SJSA1 (cell line): ENCODE measurements around the gene SH3GLB2. TPM values are rescaled to one million over a fixed set of nuclear protein-coding genes. Genes with fewer than 3 reads are reported as not detected.
A peak's percentile ranks its signal among the peaks of the same experiment; 100 is the strongest.
"Not testable (repeated sequence)": the region's sequence is repeated elsewhere in the genome, so short reads cannot be mapped to it uniquely, and the experiment has no call there.

Source experiments
- DNase-seq, 2 experiments: peaks; one replicate each; pipeline ENCODE4 v3.0.0-alpha.2; 2015 to 2020; ENCODE audit warnings: low spot score in 2 of 2, low read depth in 1 of 2
- H3K27ac ChIP-seq: fragments of 250-450 bp; sonication (Bioruptor Pico); 2 replicates; pipeline ENCODE4 v1.5.1; 2020; ENCODE audit warnings: mild to moderate bottlenecking, moderate library complexity
- H3K27me3 ChIP-seq: fragments of 250-450 bp; sonication (Bioruptor Pico); replicated peaks from 2 replicates; pipeline ENCODE4 v1.5.1; 2020; ENCODE audit warnings: mild to moderate bottlenecking, moderate library complexity
- H3K36me3 ChIP-seq: fragments of 250-450 bp; sonication (Bioruptor Pico); 2 replicates; pipeline ENCODE4 v1.5.1; 2020; ENCODE audit warnings: mild to moderate bottlenecking
- H3K4me1 ChIP-seq: fragments of 250-450 bp; sonication (Bioruptor Pico); replicated peaks from 2 replicates; pipeline ENCODE4 v1.6.1; 2021; ENCODE audit warnings: mild to moderate bottlenecking
- H3K4me3 ChIP-seq: fragments of 250-450 bp; sonication (Bioruptor Pico); 2 replicates; pipeline ENCODE4 v1.5.1; 2020; ENCODE audit warnings: mild to moderate bottlenecking
- H3K9me3 ChIP-seq: fragments of 250-450 bp; sonication (Bioruptor Pico); replicated peaks from 2 replicates; pipeline ENCODE4 v1.5.1; 2020; ENCODE audit warnings: mild to moderate bottlenecking
- total RNA-seq: library from RNA; depleted of rRNA; stranded (reverse); fragments of >200 nt; shearing (Covaris generic); gene quantifications from 2 replicates; pipeline ENCODE4 v1.2.3, GENCODE V29; 2014

The SH3GLB2 gene
- total RNA-seq, 1 experiment from 2014 or later: 39.9 TPM

- peak in 1 of 2 experiments; percentile 7 for DNase-seq
- Histone ChIP-seq H3K27ac (no peak overlapping the region), H3K9me3 (no peaks in the 10 kb centered on the region), H3K4me3 (peak overlapping the region; percentile 83), H3K36me3 (peaks cover 18% of the 10 kb centered on the region), H3K27me3 (no peaks in the 10 kb centered on the region), H3K4me1 (peaks cover 10% of the 10 kb centered on the region)
Observed at GRCh38 chr9:129036923-129037766, 9.0 kb upstream of the SH3GLB2 start.

- Histone ChIP-seq H3K36me3 (peaks cover 11% of the 10 kb centered on the region), H3K4me1 (peaks cover 10% of the 10 kb centered on the region), H3K4me3 (peak within 1 kb of the TSS; percentile 83), H3K9me3 (no peaks in the 10 kb centered on the region), H3K27me3 (no peaks in the 10 kb centered on the region), H3K27ac (no peak within 1 kb of the TSS)
- DNase-seq: peak; percentile 96 to 98
Observed at GRCh38 chr9:129036241-129036922, 8.3 kb upstream of the SH3GLB2 start, which contains the start of gene MIGA2. MIGA2 (plus strand) TSS chr9:129036626; CDS start chr9:129040595, 3,969 bp downstream.

- not testable (repeated sequence) for H3K36me3 ChIP-seq, H3K4me1 ChIP-seq, H3K27ac ChIP-seq, H3K27me3 ChIP-seq, H3K9me3 ChIP-seq, DNase-seq
- H3K4me3 ChIP-seq: peak overlapping the region; percentile 83
Observed at GRCh38 chr9:129035838-129036237, 7.7 kb upstream of the SH3GLB2 start.

GRCh38 chr9:129033216-129033615 is 5.1 kb upstream of the SH3GLB2 start:
- Histone ChIP-seq H3K36me3 (no peaks in the 10 kb centered on the region; the same call in 1 of the 2 replicates), H3K4me1 (peaks cover 10% of the 10 kb centered on the region)

GRCh38 chr9:129032541-129033159 is 4.5 kb upstream of the SH3GLB2 start:
- DNase-seq: no peak
- H3K36me3 ChIP-seq: no peaks in the 10 kb centered on the region; the same call in 1 of the 2 replicates
- H3K27me3 ChIP-seq: no peaks in the 10 kb centered on the region
- no peaks in the 10 kb centered on the region for H3K9me3 ChIP-seq
- no peak overlapping the region for H3K27ac ChIP-seq
- H3K4me3 ChIP-seq: no peak overlapping the region
- peaks cover 13% of the 10 kb centered on the region for H3K4me1 ChIP-seq

More at GRCh38 chr9:129033216-129033615, 5.1 kb upstream of the SH3GLB2 start:
- H3K27me3 ChIP-seq: no peaks in the 10 kb centered on the region
- H3K4me3 ChIP-seq: no peak overlapping the region
- DNase-seq: no peak
- H3K27ac ChIP-seq: no peak overlapping the region
- no peaks in the 10 kb centered on the region for H3K9me3 ChIP-seq

GRCh38 chr9:129031514-129031913 is 3.4 kb upstream of the SH3GLB2 start:
- H3K27ac ChIP-seq: no peak overlapping the region
- DNase-seq: no peak
- no peaks in the 10 kb centered on the region; the same call in 1 of the 2 replicates for H3K36me3 ChIP-seq
- no peaks in the 10 kb centered on the region for H3K9me3 ChIP-seq
- no peaks in the 10 kb centered on the region for H3K27me3 ChIP-seq
- H3K4me3 ChIP-seq: no peak overlapping the region
- H3K4me1 ChIP-seq: peaks cover 12% of the 10 kb centered on the region

- Histone ChIP-seq H3K9me3 (no peaks in the 10 kb centered on the region), H3K4me1 (peaks cover 9% of the 10 kb centered on the region), H3K36me3 (no peaks in the 10 kb centered on the region), H3K4me3 (no peak overlapping the region), H3K27me3 (no peaks in the 10 kb centered on the region), H3K27ac (no peak overlapping the region)
- no peak for DNase-seq
Observed at GRCh38 chr9:129030191-129030590, 2.1 kb upstream of the SH3GLB2 start.

GRCh38 chr9:129027685-129028191 is 393 bp downstream of the SH3GLB2 start:
- Histone ChIP-seq H3K4me1 (peaks cover 14% of the 10 kb centered on the region), H3K27ac (peak overlapping the region; percentile 8; the same call in 1 of the 2 replicates), H3K27me3 (no peaks in the 10 kb centered on the region), H3K9me3 (no peaks in the 10 kb centered on the region), H3K4me3 (peak overlapping the region; percentile 91), H3K36me3 (no peaks in the 10 kb centered on the region)
- peak in 1 of 2 experiments; percentile 48 for DNase-seq

- no peaks in the 10 kb centered on the region for H3K36me3 ChIP-seq
- peak overlapping the region; percentile 91 for H3K4me3 ChIP-seq
- H3K27ac ChIP-seq: no peak overlapping the region
- no peaks in the 10 kb centered on the region for H3K27me3 ChIP-seq
- no peak for DNase-seq
- H3K4me1 ChIP-seq: peaks cover 14% of the 10 kb centered on the region
- no peaks in the 10 kb centered on the region for H3K9me3 ChIP-seq
Observed at GRCh38 chr9:129027224-129027684, 877 bp downstream of the SH3GLB2 start.

GRCh38 chr9:129026442-129027223 is 1.5 kb downstream of the SH3GLB2 start:
- Histone ChIP-seq H3K36me3 (no peaks in the 10 kb centered on the region), H3K27me3 (no peaks in the 10 kb centered on the region), H3K9me3 (no peaks in the 10 kb centered on the region), H3K27ac (no peak overlapping the region), H3K4me3 (no peak overlapping the region), H3K4me1 (peaks cover 14% of the 10 kb centered on the region)
- no peak for DNase-seq

- H3K36me3 ChIP-seq: peaks cover 2% of the 10 kb centered on the region; the same call in 1 of the 2 replicates
- no peaks in the 10 kb centered on the region for H3K9me3 ChIP-seq
- H3K4me3 ChIP-seq: no peak overlapping the region
- DNase-seq: no peak
- H3K4me1 ChIP-seq: peaks cover 14% of the 10 kb centered on the region
- no peaks in the 10 kb centered on the region for H3K27me3 ChIP-seq
- H3K27ac ChIP-seq: no peak overlapping the region
Observed at GRCh38 chr9:129023908-129024233, 4.3 kb downstream of the SH3GLB2 start.

GRCh38 chr9:129023036-129023907 is 4.9 kb downstream of the SH3GLB2 start:
- Histone ChIP-seq H3K36me3 (peaks cover 2% of the 10 kb centered on the region; the same call in 1 of the 2 replicates), H3K27me3 (no peaks in the 10 kb centered on the region), H3K4me1 (peaks cover 14% of the 10 kb centered on the region), H3K9me3 (no peaks in the 10 kb centered on the region), H3K4me3 (no peak overlapping the region), H3K27ac (no peak overlapping the region)
- DNase-seq: no peak
